ENCODE measurements around the gene TCF4.

Gene TCF4

GRCh38 chr18:55404136-55404830 lies 183.7 kb downstream of the TCF4 start:
- H3K27me3 Mint-ChIP-seq, result peaks cover 1% of the 10 kb centered on the region
- no peaks in the 10 kb centered on the region for H3K9me3 Mint-ChIP-seq (ENCODE audit: low read depth)
- no peaks in the 10 kb centered on the region for H3K4me1 Mint-ChIP-seq (ENCODE audit: low read depth)
- H3K4me3 Mint-ChIP-seq, result no peak overlapping the region
- H3K36me3 Mint-ChIP-seq, result no peaks in the 10 kb centered on the region
- no peak overlapping the region for H3K27ac Mint-ChIP-seq

GRCh38 chr18:55403421-55403949 lies 184.5 kb downstream of the TCF4 start:
- H3K4me1 Mint-ChIP-seq (ENCODE audit: low read depth), result no peaks in the 10 kb centered on the region
- no peak overlapping the region for H3K4me3 Mint-ChIP-seq
- H3K27ac Mint-ChIP-seq, result no peak overlapping the region
- peaks cover 1% of the 10 kb centered on the region for H3K27me3 Mint-ChIP-seq
- H3K9me3 Mint-ChIP-seq (ENCODE audit: low read depth), result no peaks in the 10 kb centered on the region
- no peaks in the 10 kb centered on the region for H3K36me3 Mint-ChIP-seq

GRCh38 chr18:55402731-55403405 lies 185.1 kb downstream of the TCF4 start:
- H3K9me3 Mint-ChIP-seq (ENCODE audit: low read depth), result no peaks in the 10 kb centered on the region
- no peak overlapping the region for H3K27ac Mint-ChIP-seq
- H3K36me3 Mint-ChIP-seq, result no peaks in the 10 kb centered on the region
- H3K27me3 Mint-ChIP-seq, result peaks cover 1% of the 10 kb centered on the region
- H3K4me3 Mint-ChIP-seq, result no peak overlapping the region
- no peaks in the 10 kb centered on the region for H3K4me1 Mint-ChIP-seq (ENCODE audit: low read depth)

GRCh38 chr18:55401638-55402191 lies 186.3 kb downstream of the TCF4 start:
- no peak overlapping the region for H3K27ac Mint-ChIP-seq
- H3K27me3 Mint-ChIP-seq, result no peaks in the 10 kb centered on the region
- H3K36me3 Mint-ChIP-seq, result no peaks in the 10 kb centered on the region
- no peak overlapping the region for H3K4me3 Mint-ChIP-seq
- no peaks in the 10 kb centered on the region for H3K4me1 Mint-ChIP-seq (ENCODE audit: low read depth)
- H3K9me3 Mint-ChIP-seq (ENCODE audit: low read depth), result no peaks in the 10 kb centered on the region

- Mint-ChIP-seq H3K36me3 (no peaks in the 10 kb centered on the region), H3K9me3 (ENCODE audit: low read depth) (no peaks in the 10 kb centered on the region), H3K27ac (no peak overlapping the region), H3K27me3 (no peaks in the 10 kb centered on the region), H3K4me1 (ENCODE audit: low read depth) (no peaks in the 10 kb centered on the region), H3K4me3 (no peak overlapping the region)
Observed at GRCh38 chr18:55400590-55401541, 187.1 kb downstream of the TCF4 start.

GRCh38 chr18:55400081-55400480 lies 187.9 kb downstream of the TCF4 start:
- Mint-ChIP-seq H3K36me3 (no peaks in the 10 kb centered on the region), H3K27me3 (no peaks in the 10 kb centered on the region), H3K4me3 (no peak overlapping the region), H3K27ac (no peak overlapping the region), H3K4me1 (ENCODE audit: low read depth) (no peaks in the 10 kb centered on the region), H3K9me3 (ENCODE audit: low read depth) (no peaks in the 10 kb centered on the region)

- Mint-ChIP-seq H3K36me3 (no peaks in the 10 kb centered on the region), H3K4me3 (no peak overlapping the region), H3K9me3 (ENCODE audit: low read depth) (no peaks in the 10 kb centered on the region), H3K27ac (no peak overlapping the region), H3K27me3 (no peaks in the 10 kb centered on the region), H3K4me1 (ENCODE audit: low read depth) (no peaks in the 10 kb centered on the region)
Observed at GRCh38 chr18:55398858-55399257, 189.1 kb downstream of the TCF4 start.

- Mint-ChIP-seq H3K27ac (no peak overlapping the region), H3K36me3 (no peaks in the 10 kb centered on the region)
Observed at GRCh38 chr18:55396979-55397378, 191.0 kb downstream of the TCF4 start.

GRCh38 chr18:55396267-55396905 lies 191.6 kb downstream of the TCF4 start:
- no peaks in the 10 kb centered on the region for H3K9me3 Mint-ChIP-seq (ENCODE audit: low read depth)
- no peaks in the 10 kb centered on the region for H3K27me3 Mint-ChIP-seq
- H3K4me1 Mint-ChIP-seq (ENCODE audit: low read depth), result no peaks in the 10 kb centered on the region
- H3K4me3 Mint-ChIP-seq, result no peak overlapping the region
- no peaks in the 10 kb centered on the region for H3K36me3 Mint-ChIP-seq
- H3K27ac Mint-ChIP-seq, result no peak overlapping the region

More at GRCh38 chr18:55396979-55397378, 191.0 kb downstream of the TCF4 start:
- Mint-ChIP-seq H3K4me1 (ENCODE audit: low read depth) (no peaks in the 10 kb centered on the region), H3K27me3 (no peaks in the 10 kb centered on the region), H3K9me3 (ENCODE audit: low read depth) (no peaks in the 10 kb centered on the region), H3K4me3 (no peak overlapping the region)

GRCh38 chr18:55395799-55396198 lies 192.2 kb downstream of the TCF4 start:
- H3K27me3 Mint-ChIP-seq, result no peaks in the 10 kb centered on the region
- H3K9me3 Mint-ChIP-seq (ENCODE audit: low read depth), result no peaks in the 10 kb centered on the region
- no peaks in the 10 kb centered on the region for H3K36me3 Mint-ChIP-seq
- no peak overlapping the region for H3K27ac Mint-ChIP-seq
- no peaks in the 10 kb centered on the region for H3K4me1 Mint-ChIP-seq (ENCODE audit: low read depth)
- no peak overlapping the region for H3K4me3 Mint-ChIP-seq

- no peaks in the 10 kb centered on the region for H3K9me3 Mint-ChIP-seq (ENCODE audit: low read depth)
- no peaks in the 10 kb centered on the region for H3K27me3 Mint-ChIP-seq
- H3K36me3 Mint-ChIP-seq, result no peaks in the 10 kb centered on the region
- H3K4me1 Mint-ChIP-seq (ENCODE audit: low read depth), result no peaks in the 10 kb centered on the region
- H3K4me3 Mint-ChIP-seq, result no peak overlapping the region
- H3K27ac Mint-ChIP-seq, result no peak overlapping the region
Observed at GRCh38 chr18:55390898-55391297, 197.1 kb downstream of the TCF4 start.

GRCh38 chr18:55387139-55387984 lies 200.6 kb downstream of the TCF4 start:
- Mint-ChIP-seq H3K4me1 (ENCODE audit: low read depth) (no peaks in the 10 kb centered on the region), H3K9me3 (ENCODE audit: low read depth) (no peaks in the 10 kb centered on the region), H3K36me3 (no peaks in the 10 kb centered on the region), H3K27me3 (no peaks in the 10 kb centered on the region), H3K4me3 (no peak overlapping the region), H3K27ac (no peak overlapping the region)

GRCh38 chr18:55386545-55386944 lies 201.4 kb downstream of the TCF4 start:
- Mint-ChIP-seq H3K4me3 (no peak overlapping the region), H3K9me3 (ENCODE audit: low read depth) (no peaks in the 10 kb centered on the region), H3K4me1 (ENCODE audit: low read depth) (no peaks in the 10 kb centered on the region), H3K27ac (no peak overlapping the region), H3K27me3 (no peaks in the 10 kb centered on the region), H3K36me3 (no peaks in the 10 kb centered on the region)
